HEK293 (cell line): Measurements from ENCODE around the gene VEPH1.

Source experiments
- CTCF ChIA-PET: fragments of 350-600 bp; formaldehyde crosslinking; extraction: SDS; loops from one replicate; lab custom pipeline; 2021; ENCODE audit warnings: antibody characterized with exemption; lab: Yijun Ruan, JAX
- POLR2A ChIA-PET: fragments of 300-600 bp; formaldehyde crosslinking; extraction: SDS; loops from one replicate; lab custom pipeline; 2020; ENCODE audit warnings: antibody characterized with exemption, inconsistent platforms; lab: Yijun Ruan, JAX
- H3K27ac ChIP-seq: fragments of 200-500 bp; sonication (Bioruptor generic); 2 replicates; pipeline ENCODE4 v1.5.1; 2014; ENCODE audit warnings: low read depth, low read length, control low read depth, inconsistent platforms; ENCODE audit errors: extremely low read depth
- H3K36me3 ChIP-seq, 2 experiments: fragments of 200-500 bp in 1 of 2; sonication (Bioruptor generic) in 1 of 2; 1 replicate in 1 of 2; 2 replicates in 1 of 2; pipeline ENCODE4 v1.5.1; 2014 to 2017; ENCODE audit warnings: inconsistent platforms in 2 of 2, low read length in 2 of 2; ENCODE audit not compliant: control insufficient read depth in 2 of 2, insufficient read depth in 1 of 2
- H3K4me1 ChIP-seq: fragments of 200-500 bp; sonication (Bioruptor generic); 2 replicates; pipeline ENCODE4 v1.5.1; 2014; ENCODE audit warnings: mild to moderate bottlenecking, low read length, inconsistent platforms; ENCODE audit not compliant: control insufficient read depth, insufficient read depth
- H3K4me3 ChIP-seq: 2 replicates; pipeline ENCODE4 v1.5.1; 2011; ENCODE audit warnings: low read depth, mild to moderate bottlenecking, control low read depth, low read length, moderate library complexity
- H3K9me3 ChIP-seq: fragments of 200-500 bp; sonication (Bioruptor generic); 2 replicates; pipeline ENCODE4 v1.5.1; 2014; ENCODE audit warnings: low read depth, low read length, inconsistent platforms; ENCODE audit not compliant: control insufficient read depth, insufficient read depth
- BCL11B ChIP-seq: fragments of 450-650 bp; formaldehyde crosslinking; IDR thresholded peaks from 2 replicates; pipeline ENCODE4 v1.5.1; 2016; ENCODE audit warnings: low read depth, missing biosample characterization, missing genetic modification characterization
- GLI4 ChIP-seq: fragments of 450-650 bp; formaldehyde crosslinking; IDR thresholded peaks from 2 replicates; pipeline ENCODE4 v1.5.1; 2016; ENCODE audit warnings: missing biosample characterization, missing genetic modification characterization
- HOXA7 ChIP-seq: sonication (generic); formaldehyde crosslinking; IDR thresholded peaks from 2 replicates; pipeline ENCODE4 v1.8.1; 2022; ENCODE audit warnings: missing genetic modification reagents, borderline replicate concordance
- KLF9 ChIP-seq: fragments of 450-650 bp; formaldehyde crosslinking; IDR thresholded peaks from 2 replicates; pipeline ENCODE4 v1.5.1; 2016; ENCODE audit warnings: missing biosample characterization, missing genetic modification characterization, low read depth
- ZBTB7A ChIP-seq: fragments of 450-650 bp; formaldehyde crosslinking; IDR thresholded peaks from 2 replicates; pipeline ENCODE4 v1.5.1; 2016; ENCODE audit warnings: low read depth, missing biosample characterization, missing genetic modification characterization
- ZNF280D ChIP-seq: fragments of 450-650 bp; formaldehyde crosslinking; IDR thresholded peaks from 2 replicates; pipeline ENCODE4 v1.5.1; 2016; ENCODE audit warnings: missing biosample characterization, missing genetic modification characterization
- ZNF510 ChIP-seq: fragments of 450-650 bp; formaldehyde crosslinking; IDR thresholded peaks from 2 replicates; pipeline ENCODE4 v1.5.1; 2018; ENCODE audit warnings: mild to moderate bottlenecking, missing genetic modification characterization, missing biosample characterization; ENCODE audit not compliant: insufficient replicate concordance
- ZNF514 ChIP-seq: fragments of 450-650 bp; formaldehyde crosslinking; IDR thresholded peaks from 2 replicates; pipeline ENCODE4 v1.5.1; 2016; ENCODE audit warnings: missing biosample characterization, missing genetic modification characterization
- ZNF518A ChIP-seq: fragments of 450-650 bp; formaldehyde crosslinking; conservative IDR thresholded peaks from 2 replicates; pipeline ENCODE4 v1.5.1; 2016; ENCODE audit warnings: low read depth, missing biosample characterization, missing genetic modification characterization
- ZNF571 ChIP-seq: fragments of 450-650 bp; formaldehyde crosslinking; IDR thresholded peaks from 2 replicates; pipeline ENCODE4 v1.5.0; 2017; ENCODE audit warnings: missing biosample characterization, missing genetic modification characterization
- ZNF585B ChIP-seq: fragments of 450-650 bp; formaldehyde crosslinking; IDR thresholded peaks from 2 replicates; pipeline ENCODE4 v1.5.1; 2016; ENCODE audit warnings: missing biosample characterization, missing genetic modification characterization
- ZNF670 ChIP-seq: fragments of 450-650 bp; formaldehyde crosslinking; IDR thresholded peaks from 2 replicates; pipeline ENCODE4 v1.5.1; 2016; ENCODE audit warnings: missing biosample characterization, missing genetic modification characterization, low read depth
- ZNF677 ChIP-seq: fragments of 450-650 bp; IDR thresholded peaks from 2 replicates; pipeline ENCODE4 v1.5.0; 2018; ENCODE audit warnings: missing biosample characterization, mild to moderate bottlenecking, missing genetic modification characterization, moderate library complexity
- ZNF692 ChIP-seq: fragments of 450-650 bp; formaldehyde crosslinking; IDR thresholded peaks from 2 replicates; pipeline ENCODE4 v1.5.1; 2016; ENCODE audit warnings: missing biosample characterization, missing genetic modification characterization
- ZNF777 ChIP-seq: fragments of 450-650 bp; formaldehyde crosslinking; IDR thresholded peaks from 2 replicates; pipeline ENCODE4 v1.5.1; 2017; ENCODE audit warnings: missing biosample characterization, missing genetic modification characterization, borderline replicate concordance

Gene VEPH1

GRCh38 chr3:157445857-157446256, 57.4 kb downstream of the VEPH1 start:
- Histone ChIP-seq H3K36me3 (no peaks in the 10 kb centered on the region), H3K27ac (no peak overlapping the region), H3K9me3 (no peaks in the 10 kb centered on the region), H3K4me1 (no peaks in the 10 kb centered on the region), H3K4me3 (no peak overlapping the region)
- CTCF ChIA-PET = interaction anchor here (0.5 to 1.9 kb wide), 3 partner anchors 9 to 765 kb away, joined by 3 to 6 read pairs (median 3); partner anchors contain the start of gene PTX3
- POLR2A ChIA-PET = no interaction called here
- TF ChIP-seq ZNF670 (no peak), HOXA7 (no peak), ZNF585B (tag by site-specific recombination) (no peak), ZNF777 (tag by site-specific recombination) (no peak), ZNF510 (tag by site-specific recombination) (no peak), ZNF677 (no peak)

- H3K4me1 ChIP-seq = no peaks in the 10 kb centered on the region
- POLR2A ChIA-PET = no interaction called here
- no peaks in the 10 kb centered on the region for H3K9me3 ChIP-seq
- H3K4me3 ChIP-seq = no peak overlapping the region
- H3K36me3 ChIP-seq = no peaks in the 10 kb centered on the region
- TF ChIP-seq ZNF514 (tag by site-specific recombination) (no peak), ZNF280D (tag by site-specific recombination) (no peak), ZNF571 (no peak), ZBTB7A (no peak), BCL11B (no peak)
- CTCF ChIA-PET = no interaction called here
- no peak overlapping the region for H3K27ac ChIP-seq
These were observed 58.4 kb downstream of the VEPH1 start for GRCh38 chr3:157444797-157445184.

GRCh38 chr3:157443905-157444796, 59.1 kb downstream of the VEPH1 start:
- H3K9me3 ChIP-seq = no peaks in the 10 kb centered on the region
- TF ChIP-seq KLF9 (tag by site-specific recombination) (no peak), ZNF518A (tag by site-specific recombination) (no peak), ZNF692 (tag by site-specific recombination) (0 out of 2 replicates have a peak, but pooled peaks have one; percentile 24), GLI4 (no peak)
- H3K27ac ChIP-seq = no peak overlapping the region
- no peaks in the 10 kb centered on the region for H3K36me3 ChIP-seq
- H3K4me3 ChIP-seq = no peak overlapping the region
- CTCF ChIA-PET = no interaction called here
- POLR2A ChIA-PET = no interaction called here
- no peaks in the 10 kb centered on the region for H3K4me1 ChIP-seq
